Measurements from ENCODE around the gene MLC1.

- no peak for TF ChIP-seq CTCF (IDR thresholded peaks at IDR 0.05)
- no peak for TF ChIP-seq POLR2A (IDR thresholded peaks at IDR 0.05)
- no peak for TF ChIP-seq EP300 (IDR thresholded peaks at IDR 0.05)
Observed at GRCh38 chr22:50046481-50047245, 38.6 kb downstream of the MLC1 start.
